Peyer's patch (tissue), 4 donors: ENCODE results near the gene TEKT5.

Experiments
- POLR2A ChIP-seq, 2 donors: fragments of 450-650 bp; IDR thresholded peaks; one replicate each; pipeline ENCODE4 v1.5.1; 2017; ENCODE audit warnings: antibody characterized with exemption in 2 of 2, mild to moderate bottlenecking in 2 of 2, moderate library complexity in 2 of 2
- TF ChIP-seq, protein P1 (sequence below), 6 experiments: fragments of 450-650 bp in 4 of 6; fragments of 200-600 bp in 2 of 6; sonication (generic) in 1 of 6; IDR thresholded peaks; one replicate each; pipeline ENCODE4 v1.5.1; 2017 to 2019; ENCODE audit warnings: antibody characterized with exemption in 6 of 6, mild to moderate bottlenecking in 3 of 6, moderate library complexity in 1 of 6

DNA sequence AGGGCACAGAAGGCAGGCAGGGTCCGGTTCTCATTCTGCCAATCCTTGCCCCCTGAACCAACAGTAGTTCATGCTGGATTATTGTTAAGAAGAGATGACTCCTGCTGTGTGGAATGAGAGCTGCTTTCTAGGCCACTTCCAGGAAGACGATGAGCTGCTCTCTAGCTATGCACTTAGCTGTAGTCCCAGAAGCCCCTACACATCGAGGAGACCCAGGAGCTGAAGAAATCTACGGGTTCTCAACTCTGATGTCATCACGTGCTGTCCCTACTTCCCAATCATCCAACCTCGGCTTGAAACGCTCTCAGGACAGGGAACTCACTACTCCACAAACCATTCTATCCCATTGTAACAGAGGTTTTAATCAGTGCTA is 85.3 kb downstream of the TEKT5 start:
- TF ChIP-seq, protein P1, sequence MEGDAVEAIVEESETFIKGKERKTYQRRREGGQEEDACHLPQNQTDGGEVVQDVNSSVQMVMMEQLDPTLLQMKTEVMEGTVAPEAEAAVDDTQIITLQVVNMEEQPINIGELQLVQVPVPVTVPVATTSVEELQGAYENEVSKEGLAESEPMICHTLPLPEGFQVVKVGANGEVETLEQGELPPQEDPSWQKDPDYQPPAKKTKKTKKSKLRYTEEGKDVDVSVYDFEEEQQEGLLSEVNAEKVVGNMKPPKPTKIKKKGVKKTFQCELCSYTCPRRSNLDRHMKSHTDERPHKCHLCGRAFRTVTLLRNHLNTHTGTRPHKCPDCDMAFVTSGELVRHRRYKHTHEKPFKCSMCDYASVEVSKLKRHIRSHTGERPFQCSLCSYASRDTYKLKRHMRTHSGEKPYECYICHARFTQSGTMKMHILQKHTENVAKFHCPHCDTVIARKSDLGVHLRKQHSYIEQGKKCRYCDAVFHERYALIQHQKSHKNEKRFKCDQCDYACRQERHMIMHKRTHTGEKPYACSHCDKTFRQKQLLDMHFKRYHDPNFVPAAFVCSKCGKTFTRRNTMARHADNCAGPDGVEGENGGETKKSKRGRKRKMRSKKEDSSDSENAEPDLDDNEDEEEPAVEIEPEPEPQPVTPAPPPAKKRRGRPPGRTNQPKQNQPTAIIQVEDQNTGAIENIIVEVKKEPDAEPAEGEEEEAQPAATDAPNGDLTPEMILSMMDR (IDR thresholded peaks at IDR 0.05), result no peak
- TF ChIP-seq POLR2A (IDR thresholded peaks at IDR 0.05), result no peak
